HG02840 (cell line): Measurements from ENCODE around the gene TMEM184A.

Experiments
- ATAC-seq: cut with Tn5 transposase; IDR thresholded peaks from one replicate; pipeline ENCODE4 v1.9.1; 2021; ENCODE audit warnings: mild to moderate bottlenecking, moderate library complexity, moderate number of reproducible peaks; ENCODE audit not compliant: unreplicated experiment, low FRiP score

TMEM184A gene

DNA sequence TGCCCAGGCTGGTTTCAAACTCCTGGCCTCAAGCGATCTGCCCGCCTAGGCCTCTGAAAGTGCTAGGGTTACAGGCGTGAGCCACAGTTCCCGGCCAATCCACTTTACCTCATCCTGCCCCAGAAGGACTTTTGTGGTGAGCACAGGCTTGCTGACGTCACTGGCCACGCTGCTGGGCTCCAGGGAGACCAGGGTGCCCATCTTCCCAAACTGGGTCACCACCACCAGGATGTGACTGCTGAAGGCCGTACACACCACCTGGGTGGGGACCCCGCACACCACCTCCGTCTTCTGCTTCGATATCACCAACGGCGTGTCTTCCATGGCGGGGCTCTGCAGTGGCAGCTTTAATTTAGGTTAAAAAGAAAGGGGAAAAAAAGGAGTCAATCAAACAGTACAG is 13.0 kb upstream of the TMEM184A start:
- ATAC-seq = no peak

DNA sequence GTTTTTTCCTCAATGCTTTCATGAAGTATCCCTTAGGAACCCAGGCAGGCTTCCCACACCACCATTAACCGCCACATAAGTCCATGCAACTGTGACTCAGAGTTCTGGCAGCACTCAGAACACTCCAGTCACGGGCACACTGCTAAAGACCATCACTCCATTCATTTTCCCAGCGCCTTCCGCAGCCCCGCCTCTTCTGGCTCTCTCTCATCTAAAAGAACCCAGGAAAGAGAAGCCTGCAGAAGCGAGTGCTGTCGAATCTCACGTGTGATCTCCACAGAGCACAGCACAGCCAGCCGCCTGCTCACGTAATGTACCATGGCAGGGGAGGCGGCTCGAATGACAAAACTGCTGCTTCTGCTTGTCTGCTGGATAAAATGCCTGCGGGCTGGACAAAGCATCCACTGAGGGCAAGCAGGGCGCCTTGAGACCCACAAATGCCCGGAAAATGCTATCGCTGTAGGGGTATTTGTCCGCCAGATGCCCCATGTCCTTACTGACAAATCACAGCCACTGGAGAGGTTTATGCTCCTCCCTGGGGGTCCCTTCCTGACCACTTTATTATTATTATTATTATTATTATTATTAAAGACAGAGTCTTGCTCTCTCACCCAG is 12.0 kb upstream of the TMEM184A start:
- ATAC-seq = no peak

DNA sequence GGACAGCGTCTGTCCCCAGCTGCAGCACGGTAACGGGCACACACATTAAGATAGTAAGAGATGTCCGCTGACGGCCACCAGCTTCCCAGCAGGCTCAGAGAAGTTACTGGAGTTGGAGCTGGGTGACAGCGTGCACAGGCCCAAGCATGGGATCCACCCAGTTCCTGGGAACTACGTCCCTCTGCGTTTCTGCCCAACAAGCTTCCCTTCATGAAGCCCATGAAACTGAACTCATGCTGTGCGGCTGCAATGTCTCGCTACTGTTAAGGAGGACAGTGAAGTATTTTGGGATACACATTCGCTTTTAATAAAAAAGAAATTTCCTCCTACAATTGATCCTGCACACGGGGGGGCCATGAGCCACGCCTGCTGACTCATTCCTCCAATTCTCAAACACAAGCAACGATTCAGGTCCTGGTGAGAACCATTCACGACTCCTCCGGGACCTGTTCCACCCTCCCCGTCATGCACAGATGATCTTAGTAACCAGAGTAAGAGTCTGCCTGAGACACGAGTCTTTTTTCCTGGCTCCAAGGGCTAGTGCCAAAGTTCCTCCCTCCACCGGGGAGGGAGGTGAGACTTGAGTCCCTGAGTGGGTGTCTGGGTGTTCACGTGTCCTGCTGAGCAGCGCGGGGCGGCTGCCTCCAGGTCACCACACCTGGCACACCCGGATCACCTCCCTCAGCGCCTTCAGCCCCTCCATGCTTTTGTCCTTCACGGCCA is 11.2 kb upstream of the TMEM184A start:
- no peak for ATAC-seq

DNA sequence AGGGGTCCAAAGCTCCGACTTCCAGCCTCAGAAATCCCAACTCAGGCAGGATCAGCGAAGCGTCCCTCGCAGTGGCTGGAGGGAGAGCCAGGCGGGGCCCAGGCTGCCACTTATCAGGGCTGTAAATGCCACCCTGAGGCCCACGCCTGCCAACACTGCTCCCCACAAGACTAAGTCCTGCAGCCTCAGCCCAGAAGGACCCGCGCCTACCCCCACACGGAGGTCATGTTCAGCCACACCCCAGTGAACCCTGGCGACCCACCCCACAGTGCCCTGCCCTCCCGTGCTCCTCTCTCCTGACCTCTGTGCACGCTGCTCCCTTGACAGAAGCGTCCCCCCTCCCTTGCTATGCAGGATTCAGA is 10.7 kb upstream of the TMEM184A start:
- no peak for ATAC-seq

DNA sequence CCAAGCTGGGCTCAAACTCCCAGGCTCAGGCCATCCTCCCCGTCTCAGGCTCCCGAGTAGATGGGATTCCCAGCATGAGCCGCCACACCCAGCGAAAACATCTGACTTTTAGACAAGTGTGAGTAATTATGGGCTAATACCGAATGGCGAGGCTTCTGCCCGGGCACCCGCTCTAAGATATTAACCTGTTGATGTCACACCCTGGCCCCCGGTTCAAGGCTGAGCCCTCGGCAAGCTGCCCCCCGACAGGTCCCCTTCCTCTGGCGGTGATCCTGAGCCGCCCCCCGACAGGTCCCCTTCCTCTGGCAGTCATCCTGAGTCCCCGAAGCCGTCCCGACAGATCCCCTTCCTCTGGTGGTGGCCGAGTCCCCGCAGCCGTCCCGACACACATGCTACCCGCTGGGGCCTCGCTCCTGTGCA is 8.6 kb upstream of the TMEM184A start:
- no peak for ATAC-seq

DNA sequence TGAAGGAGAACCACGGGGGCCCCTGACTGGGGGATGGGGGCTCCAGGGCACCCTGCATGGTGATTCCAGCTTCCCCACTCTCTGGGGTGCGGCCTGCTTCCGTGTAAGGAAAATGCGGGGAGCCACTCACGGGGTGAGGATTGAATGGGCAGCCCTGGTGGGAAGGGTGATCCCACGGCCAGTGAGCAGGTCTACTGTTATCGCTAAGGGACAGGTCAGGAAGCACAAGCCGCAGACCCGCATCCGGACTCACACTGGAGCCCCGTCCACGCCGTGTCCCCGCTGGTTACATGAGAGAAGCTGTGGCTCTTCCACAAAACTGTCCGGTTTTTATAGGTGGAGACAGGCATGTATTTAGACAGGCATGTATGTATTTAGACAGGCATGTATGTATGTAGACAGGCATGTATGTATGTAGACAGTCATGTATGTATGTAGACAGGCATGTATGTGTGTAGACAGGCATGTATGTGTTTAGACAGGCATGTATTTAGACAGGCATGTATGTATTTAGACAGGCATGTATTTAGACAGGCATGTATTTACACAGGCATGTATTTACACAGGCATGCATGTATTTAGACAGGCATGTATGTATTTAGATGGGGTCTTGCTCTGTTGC is 8.1 kb upstream of the TMEM184A start:
- ATAC-seq = no peak

DNA sequence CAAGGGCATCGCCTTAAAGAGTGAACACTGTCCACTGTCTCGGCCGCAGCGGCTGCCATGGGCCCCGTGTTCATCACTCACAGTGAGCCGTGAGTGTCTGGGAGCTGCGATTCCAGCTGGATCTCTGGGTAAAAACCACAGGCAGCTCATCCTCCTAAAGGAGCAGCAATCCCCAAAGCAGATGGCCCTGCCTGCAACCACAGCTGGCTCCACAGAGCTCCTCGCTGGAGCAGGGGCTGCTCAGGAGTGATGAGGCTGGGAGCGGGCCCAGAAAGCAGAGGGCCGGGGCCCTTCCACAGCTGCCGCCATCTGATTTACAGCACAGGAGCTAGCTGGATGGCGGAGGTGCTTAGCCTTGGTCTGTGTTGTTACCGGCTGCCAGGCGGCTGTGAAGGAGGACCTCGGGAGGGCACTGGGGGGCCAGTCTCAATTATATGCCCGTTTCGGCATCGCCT is 6.6 kb upstream of the TMEM184A start:
- no peak for ATAC-seq

DNA sequence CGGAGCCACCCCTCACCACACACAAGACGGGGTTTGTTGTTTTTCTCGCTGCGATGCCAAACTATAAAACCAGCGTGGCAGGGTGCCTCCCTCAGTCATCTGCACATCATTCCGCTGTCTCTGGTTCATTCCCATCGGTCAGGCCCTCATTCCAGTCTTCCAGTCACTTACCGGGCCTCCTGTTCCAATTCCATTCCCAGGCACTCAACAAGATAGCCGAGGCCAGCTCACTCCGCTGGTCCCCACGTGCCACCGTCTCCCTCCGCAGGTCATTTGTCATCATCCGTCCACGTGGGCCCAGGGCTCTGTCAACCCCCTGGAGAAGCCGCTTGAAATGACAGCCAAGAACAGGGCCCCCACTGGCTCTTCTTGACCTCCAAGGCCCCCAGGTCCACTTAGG is 6.1 kb upstream of the TMEM184A start:
- ATAC-seq = no peak

DNA sequence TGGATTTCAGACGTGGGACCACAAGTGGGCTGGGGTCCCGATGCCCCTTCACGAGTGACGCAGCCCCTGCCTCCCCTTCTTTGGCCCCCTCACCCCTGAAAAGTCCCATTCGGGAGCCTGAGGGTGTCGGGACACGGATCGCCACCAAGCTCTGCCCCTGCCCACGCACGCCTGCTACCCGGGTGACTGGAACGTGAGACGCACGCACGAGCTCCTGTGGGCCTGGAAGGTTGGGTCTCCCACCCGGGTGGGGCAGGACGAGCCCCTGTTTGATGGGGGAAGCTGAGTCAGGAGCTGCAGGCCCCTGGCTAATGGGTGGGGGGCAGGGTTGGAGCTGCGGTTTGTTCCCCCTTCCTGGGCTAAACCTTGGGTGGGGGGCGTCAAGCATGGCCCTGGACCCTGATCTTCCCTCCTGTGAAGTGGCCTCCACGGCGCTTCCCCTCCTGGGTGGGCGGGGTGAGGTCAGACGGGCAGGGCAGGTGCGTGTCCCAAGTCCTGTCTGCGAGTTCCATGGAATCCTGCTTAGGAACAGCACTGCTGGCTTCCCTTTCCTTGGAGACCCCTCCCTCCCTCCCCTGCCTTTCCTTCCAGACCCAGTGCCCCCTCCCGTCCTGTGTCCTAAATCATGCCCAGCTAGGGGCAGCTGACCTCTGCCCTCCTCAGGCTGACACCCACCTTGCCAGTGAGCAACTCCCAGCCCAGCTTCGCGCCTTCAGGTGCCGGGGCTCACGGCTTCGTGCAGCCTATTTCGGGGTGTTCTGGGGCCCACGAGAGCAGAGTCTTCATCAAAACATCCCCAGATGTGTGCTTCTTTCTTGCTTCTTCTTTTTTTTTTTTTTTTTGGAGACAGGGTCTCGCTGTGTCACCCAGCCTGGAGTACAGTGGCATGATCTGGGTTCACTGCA is 5.3 kb upstream of the TMEM184A start:
- ATAC-seq = no peak

DNA sequence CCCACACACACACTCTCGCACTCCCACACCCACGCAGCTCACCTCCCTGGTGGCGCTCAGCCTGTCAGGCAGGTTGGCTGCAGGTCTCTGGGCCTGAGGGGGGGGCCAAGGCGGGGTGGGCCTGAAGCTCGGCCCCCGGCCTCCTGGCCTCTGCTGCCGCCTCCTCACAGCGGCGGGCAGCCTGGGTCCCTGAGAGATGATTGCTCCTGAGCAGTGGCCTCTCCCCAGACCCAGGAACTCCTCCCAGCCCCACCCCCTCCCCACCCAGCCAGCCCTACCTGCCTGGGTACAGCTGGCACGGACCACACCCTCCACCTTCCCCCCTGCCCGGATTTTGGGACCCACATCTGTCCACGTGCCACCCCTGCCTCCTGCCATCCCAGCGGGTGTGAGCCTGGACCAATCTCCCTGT is 4.6 kb upstream of the TMEM184A start:
- no peak for ATAC-seq

DNA sequence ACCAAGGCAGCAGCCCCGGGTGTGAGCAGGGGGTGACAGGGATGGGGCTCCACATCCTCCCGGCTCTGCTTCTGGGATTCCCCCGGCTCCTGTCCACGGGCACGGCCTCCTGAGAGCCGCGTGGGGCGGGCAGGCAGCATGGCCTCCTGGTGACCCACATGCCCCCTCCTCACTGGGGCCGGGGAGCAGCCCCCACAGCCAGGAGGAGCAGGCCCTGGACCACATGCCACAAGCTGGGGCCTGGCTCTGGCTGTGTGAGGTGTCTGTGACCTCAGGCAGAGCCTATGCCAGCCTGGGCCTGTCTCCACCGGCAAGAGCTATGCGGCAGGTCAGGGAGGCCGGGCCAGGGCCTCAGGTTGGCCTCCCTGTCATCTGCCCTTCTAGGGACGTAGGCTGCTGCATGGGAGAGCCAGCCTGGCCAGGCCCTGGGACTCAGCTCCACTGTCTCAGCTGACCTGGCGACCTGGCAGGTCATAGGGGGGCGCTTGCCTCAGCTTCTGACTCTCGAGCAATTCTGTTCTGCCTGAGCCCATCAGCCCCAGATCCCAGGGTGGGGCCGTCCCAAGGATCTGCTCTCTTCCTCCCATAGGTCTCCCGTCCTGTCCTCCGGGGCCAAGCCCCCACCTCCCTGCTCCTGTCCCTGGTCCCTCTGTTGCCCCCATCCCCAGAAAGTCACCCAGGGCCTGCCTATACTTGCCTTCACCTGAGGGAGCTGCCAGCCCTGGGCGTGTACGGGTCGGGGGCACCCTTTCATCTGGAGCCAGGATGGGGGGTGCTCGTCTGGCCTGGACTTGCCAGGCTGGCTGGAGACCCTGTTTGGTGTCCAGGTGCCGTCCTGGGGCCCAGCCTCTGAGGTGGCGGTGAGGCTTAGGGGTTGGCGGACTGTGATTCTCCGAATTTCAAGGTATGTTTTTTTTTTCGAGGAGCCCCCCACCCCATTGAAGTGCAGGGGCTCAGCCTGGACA is 3.9 kb upstream of the TMEM184A start:
- ATAC-seq = no peak

DNA sequence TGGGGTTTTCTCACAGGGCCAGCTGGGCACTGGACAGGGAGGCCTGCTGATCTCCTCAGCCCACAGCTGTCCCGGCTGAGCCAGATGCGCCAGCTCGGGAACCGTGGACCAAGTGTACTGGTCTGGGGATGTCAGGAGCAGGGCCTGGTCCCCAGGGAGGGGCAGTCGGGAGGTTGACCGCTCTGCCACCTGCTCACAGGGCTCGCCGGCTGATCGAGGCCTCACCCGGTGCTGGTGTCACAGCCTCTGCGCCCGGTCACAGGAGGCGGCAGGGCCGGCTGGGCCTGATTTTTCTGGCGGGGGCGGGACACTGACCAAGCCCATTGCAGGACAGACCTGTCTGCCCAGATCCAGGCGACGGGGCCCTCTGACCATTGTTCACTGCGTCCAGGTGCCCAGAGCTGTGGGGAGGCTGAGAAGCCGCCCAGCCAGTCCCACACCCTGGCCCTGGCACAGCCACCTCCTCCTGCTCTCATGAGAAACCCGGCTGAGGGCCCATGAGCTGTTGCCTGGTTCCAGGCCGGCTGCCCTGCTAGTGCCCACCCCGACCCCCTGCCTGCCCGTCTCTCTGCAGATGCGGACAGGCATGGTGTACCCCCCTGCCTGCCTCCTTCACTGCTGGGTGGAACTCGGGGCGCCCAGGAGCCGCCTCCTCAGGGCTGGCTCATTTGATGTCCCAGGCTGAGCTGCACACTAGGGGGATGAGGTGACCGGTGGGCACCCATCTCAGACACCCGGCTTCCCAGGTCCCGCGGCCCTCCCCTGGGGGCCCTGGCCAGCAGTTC is 3.0 kb upstream of the TMEM184A start:
- no peak for ATAC-seq

DNA sequence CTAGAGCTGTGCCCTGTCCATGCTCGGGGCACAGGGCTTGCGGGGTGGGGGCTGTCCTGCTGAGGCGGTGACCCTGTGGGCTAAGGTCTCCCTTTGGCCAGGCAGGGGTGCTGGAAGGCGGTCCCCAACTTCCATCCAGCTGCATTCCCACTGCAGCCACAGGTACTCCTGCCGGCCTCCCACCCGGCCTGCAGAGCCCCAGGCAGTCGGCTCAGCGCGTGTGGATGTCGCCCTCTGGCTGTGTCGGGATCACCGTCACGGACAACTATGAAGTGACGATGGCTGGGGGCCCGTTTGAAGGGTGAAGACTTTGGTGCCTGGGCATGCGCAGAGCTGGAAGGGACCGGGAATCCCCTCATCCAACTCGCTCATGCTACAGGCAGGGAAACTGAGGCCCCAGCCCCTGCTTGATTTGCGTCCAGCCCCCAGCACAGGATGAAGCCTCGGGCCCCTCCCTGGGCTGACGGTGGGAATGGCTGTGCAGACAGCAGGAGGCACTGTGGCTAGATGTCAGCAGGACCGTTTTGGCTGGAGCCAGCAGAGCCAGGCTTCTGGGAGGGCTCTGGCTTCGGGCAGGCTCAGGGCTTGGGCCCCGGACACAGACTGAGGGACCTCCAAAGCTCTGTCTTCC is 2.3 kb upstream of the TMEM184A start:
- ATAC-seq = no peak

DNA sequence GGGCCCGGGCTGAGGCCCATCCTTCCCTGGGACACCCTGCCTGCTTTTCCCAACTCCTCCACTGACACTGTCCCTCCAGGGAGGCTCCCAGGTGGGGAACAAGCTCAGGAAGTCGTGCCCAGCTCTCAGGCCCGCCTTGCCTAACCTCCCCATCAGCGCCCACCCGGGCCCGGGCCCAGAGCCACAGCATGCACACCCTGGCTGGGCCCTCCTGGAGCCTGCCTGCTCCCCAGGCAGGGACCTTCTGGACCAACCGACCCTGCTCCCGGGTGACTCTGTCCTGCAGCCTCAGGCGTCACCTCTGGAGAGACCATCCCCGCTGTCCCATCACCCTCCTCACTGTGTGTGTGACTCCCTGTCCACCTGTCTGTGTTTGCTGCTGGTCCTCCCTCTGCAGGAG is 1.8 kb upstream of the TMEM184A start:
- no peak for ATAC-seq

DNA sequence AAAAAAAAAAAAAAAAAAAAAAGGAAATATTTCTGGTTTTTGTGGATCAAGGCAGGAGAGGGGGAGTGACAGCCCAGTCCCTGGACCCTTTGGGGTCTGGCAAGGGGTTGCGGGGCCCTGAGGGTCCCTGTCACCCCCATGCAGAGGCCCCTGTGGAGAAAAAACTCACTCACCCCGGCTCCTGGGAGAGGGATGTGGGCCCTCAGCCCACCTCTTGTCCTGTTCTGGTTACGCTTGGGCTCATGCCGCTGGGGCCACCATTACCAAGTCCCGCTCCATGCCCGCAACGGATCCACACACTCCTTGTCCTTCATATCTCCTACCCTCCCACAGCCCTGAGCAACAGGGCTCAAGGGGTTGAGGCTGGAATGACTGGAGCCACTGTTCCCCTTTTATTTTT is 1.0 kb upstream of the TMEM184A start:
- ATAC-seq = no peak

DNA sequence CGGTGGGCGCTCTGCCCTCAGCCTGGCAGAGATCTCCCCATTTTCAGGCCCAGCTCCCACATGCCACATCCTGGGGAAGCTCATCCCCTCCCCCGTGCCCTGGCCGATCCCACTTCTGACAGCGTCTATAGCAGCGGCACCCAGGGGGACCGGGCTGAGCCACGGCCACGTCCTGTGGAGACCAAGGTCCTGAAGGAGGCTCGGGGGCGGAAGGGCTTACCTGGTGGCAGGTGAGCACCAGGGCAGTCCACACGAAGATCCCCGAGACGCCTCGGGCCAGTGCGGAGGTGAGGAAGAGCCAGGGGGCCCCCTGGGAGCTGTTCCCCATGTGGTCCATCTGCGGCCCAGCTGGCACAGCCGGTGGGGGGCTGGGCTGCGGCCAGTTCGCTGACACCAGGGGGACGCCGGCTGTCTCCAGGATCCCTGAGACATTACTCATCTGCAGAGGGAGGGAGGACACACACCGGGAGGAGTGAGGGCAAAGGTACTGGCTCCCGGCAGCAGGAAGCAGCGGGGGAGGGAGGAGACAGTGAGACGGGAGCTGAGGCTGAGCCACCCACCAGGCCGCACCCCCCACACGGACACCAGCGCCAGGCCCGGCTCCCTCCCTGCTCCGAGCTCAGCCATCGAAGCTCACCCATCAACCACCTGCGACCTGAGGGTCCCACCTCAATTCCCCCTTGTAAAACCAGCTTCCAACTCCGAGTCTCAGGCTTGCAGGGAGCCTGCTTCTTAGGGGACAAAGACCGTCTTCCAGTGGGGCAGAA is 776 bp downstream of the TMEM184A start:
- no peak for ATAC-seq

DNA sequence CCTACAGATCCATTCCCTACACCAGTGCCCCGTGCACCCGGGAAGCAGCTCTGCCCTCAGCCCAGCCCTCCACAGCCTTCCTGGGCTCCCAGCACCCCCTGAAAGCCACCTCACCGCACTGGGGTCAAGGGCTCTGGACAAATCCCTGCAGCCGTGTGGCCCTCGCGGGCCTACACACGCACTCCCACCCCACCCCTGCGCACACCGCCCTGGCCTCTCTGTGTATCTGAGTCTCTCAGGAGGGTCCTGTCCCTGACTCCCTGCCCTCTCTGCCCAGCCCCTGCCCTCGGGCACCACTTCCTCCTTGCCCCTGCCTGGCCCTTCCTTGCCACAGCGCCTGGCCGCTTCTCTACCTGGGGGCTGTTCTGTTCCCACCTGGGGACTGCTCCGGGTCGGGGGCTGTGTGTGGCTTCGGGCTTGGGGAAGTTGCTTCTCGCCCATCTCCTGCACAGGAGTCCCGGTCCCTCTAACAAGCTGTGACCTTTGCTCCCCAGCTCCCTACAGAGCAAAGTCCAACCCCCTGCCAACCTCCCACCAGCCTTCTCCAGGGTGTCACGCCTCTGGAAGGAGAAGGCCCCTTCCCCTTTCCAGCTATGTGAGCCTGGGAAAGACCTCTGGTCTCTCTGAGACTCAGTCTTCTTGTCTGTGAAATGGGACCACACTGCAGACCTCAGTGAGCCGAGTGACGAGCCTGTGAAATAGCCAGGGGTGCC is 1.5 kb downstream of the TMEM184A start:
- no peak for ATAC-seq
